K562 (cell line): Measurements from ENCODE around the gene DTNBP1. TPM values are rescaled to one million over a fixed set of nuclear protein-coding genes. Genes with fewer than 3 reads are reported as not detected.
A peak's percentile ranks its signal among the peaks of the same experiment; 100 is the strongest.

ENCODE experiments used
- CAMTA2 ChIP-seq: fragments of 250-450 bp; sonication (Bioruptor Pico); conservative IDR thresholded peaks from 2 replicates; pipeline ENCODE4 v1.5.1; 2022
- FOXJ3 ChIP-seq: sonication (generic); formaldehyde crosslinking; IDR thresholded peaks from 2 replicates; pipeline ENCODE4 v1.4.0; 2020; ENCODE audit warnings: mild to moderate bottlenecking, missing genetic modification reagents
- FOXP1 ChIP-seq: sonication (generic); formaldehyde crosslinking; IDR thresholded peaks from 2 replicates; pipeline ENCODE4 v1.8.0; 2022; ENCODE audit warnings: mild to moderate bottlenecking, missing genetic modification reagents
- HLTF ChIP-seq: fragments of 450-650 bp; IDR thresholded peaks from 2 replicates; pipeline ENCODE4 v1.6.1; 2016
- NCOA2 ChIP-seq, 2 experiments: fragments of 450-650 bp; IDR thresholded peaks; 2 replicates each; pipeline ENCODE4 v1.6.1; 2018; ENCODE audit warnings: mild to moderate bottlenecking in 2 of 2, moderate library complexity in 1 of 2; ENCODE audit not compliant: partially characterized antibody in 2 of 2
- NCOA4 ChIP-seq: fragments of 450-650 bp; IDR thresholded peaks from 2 replicates; pipeline ENCODE4 v1.6.1; 2018; ENCODE audit warnings: mild to moderate bottlenecking; ENCODE audit not compliant: partially characterized antibody
- NR2F6 ChIP-seq: fragments of 450-650 bp; formaldehyde crosslinking; IDR thresholded peaks from 2 replicates; pipeline ENCODE4 v1.4.0; 2020; ENCODE audit warnings: mild to moderate bottlenecking
- POLR2AphosphoS5 ChIP-seq: IDR thresholded peaks from 2 replicates; pipeline ENCODE4 v1.6.1; 2011; ENCODE audit warnings: mild to moderate bottlenecking, low read depth, low read length, moderate library complexity; ENCODE audit not compliant: control insufficient read depth, insufficient read depth
- RBBP5 ChIP-seq: fragments of 200-600 bp; sonication (generic); IDR thresholded peaks from 2 replicates; pipeline ENCODE4 v1.6.1; 2012; ENCODE audit warnings: borderline replicate concordance, mild to moderate bottlenecking, low read length, control low read depth, inconsistent platforms; ENCODE audit not compliant: insufficient read depth, poor library complexity, severe bottlenecking
- RBM22 ChIP-seq: fragments of 200-400 bp; formaldehyde crosslinking; IDR thresholded peaks from 2 replicates; pipeline ENCODE4 v1.6.1; 2018; ENCODE audit warnings: low read length, low read depth; ENCODE audit not compliant: poor library complexity, severe bottlenecking
- RFX1 ChIP-seq: fragments of 450-650 bp; IDR thresholded peaks from 2 replicates; pipeline ENCODE4 v1.6.1; 2016; ENCODE audit warnings: mild to moderate bottlenecking, moderate library complexity
- RFX7 ChIP-seq: fragments of 250-450 bp; sonication (Bioruptor Pico); IDR thresholded peaks from 2 replicates; pipeline ENCODE4 v1.5.1; 2021; ENCODE audit warnings: mild to moderate bottlenecking
- SMAD3 ChIP-seq: fragments of 450-650 bp; formaldehyde crosslinking; conservative IDR thresholded peaks from 2 replicates; pipeline ENCODE4 v1.4.0; 2020; ENCODE audit warnings: mild to moderate bottlenecking
- SMC3 ChIP-seq: conservative IDR thresholded peaks from 2 replicates; pipeline ENCODE4 v1.6.1; 2011; ENCODE audit warnings: low read depth, low read length, improper control_type of control experiment; ENCODE audit not compliant: insufficient read depth
- SRSF9 ChIP-seq: fragments of 200-400 bp; formaldehyde crosslinking; IDR thresholded peaks from 2 replicates; pipeline ENCODE4 v1.6.1; 2017; ENCODE audit warnings: low read depth, low read length, borderline replicate concordance
- STAG1 ChIP-seq: sonication (generic); formaldehyde crosslinking; IDR thresholded peaks from 2 replicates; pipeline ENCODE4 v1.5.0; 2020; ENCODE audit warnings: missing genetic modification reagents, borderline replicate concordance
- YBX1 ChIP-seq: fragments of 450-650 bp; IDR thresholded peaks from 2 replicates; pipeline ENCODE4 v1.7.1; 2016; ENCODE audit warnings: mild to moderate bottlenecking
- ZNF239 ChIP-seq: fragments of 250-450 bp; sonication (Bioruptor Pico); IDR thresholded peaks from 2 replicates; pipeline ENCODE4 v1.4.0; 2020; ENCODE audit warnings: mild to moderate bottlenecking
- ZNF347 ChIP-seq: fragments of 450-650 bp; formaldehyde crosslinking; IDR thresholded peaks from 2 replicates; pipeline ENCODE4 v1.4.0; 2020; ENCODE audit warnings: low read depth, mild to moderate bottlenecking, moderate library complexity
- ZNF384 ChIP-seq: IDR thresholded peaks from 2 replicates; pipeline ENCODE4 v1.6.1; 2012; ENCODE audit warnings: low read depth, low read length, improper control_type of control experiment
- ZNF75A ChIP-seq: fragments of 450-650 bp; formaldehyde crosslinking; IDR thresholded peaks from 2 replicates; pipeline ENCODE4 v1.4.0; 2020; ENCODE audit warnings: mild to moderate bottlenecking
- polyA plus RNA-seq, 8 experiments: library from polyadenylated mRNA; depleted of rRNA in 4 of 8; stranded (reverse) in 5 of 8; unstranded in 3 of 8; fragments of >200 nt; fragmentation: Nextera tagmentation in 2 of 8; fragmentation: Illumina TruSeq in 1 of 8; extraction: Ambion mirVana in 2 of 8; extraction: Trizol in 1 of 8; gene quantifications; 2 replicates each; pipeline versions ENCODE4 v1.2.1 to v1.2.3, GENCODE V29; 2011 to 2014; ENCODE audit warnings: inconsistent platforms in 1 of 8, missing spikeins in 1 of 8
- total RNA-seq, 7 experiments: library from RNA; depleted of rRNA in 6 of 7; stranded (reverse); fragments of >200 nt in 6 of 7; fragmentation: Illumina TruSeq in 2 of 7; extraction: Trizol in 2 of 7; gene quantifications; 2 replicates each; pipeline versions ENCODE4 v1.2.1 to v1.2.3, GENCODE V29; 2011 to 2021; ENCODE audit warnings: low replicate concordance in 1 of 7
- TF ChIP-seq, protein P1 (sequence below), 2 experiments: fragments of 450-650 bp; conservative IDR thresholded peaks; 2 replicates each; pipeline ENCODE4 v1.6.1; 2017; ENCODE audit warnings: mild to moderate bottlenecking in 2 of 2, moderate library complexity in 2 of 2
- TF ChIP-seq, protein P2 (sequence below): fragments of 250-450 bp; sonication (Bioruptor Pico); IDR thresholded peaks from 2 replicates; pipeline ENCODE4 v1.9.0; 2021; ENCODE audit warnings: mild to moderate bottlenecking, inconsistent platforms
- TF ChIP-seq, protein P3 (sequence below): conservative IDR thresholded peaks from 2 replicates; pipeline ENCODE4 v1.6.1; 2011; ENCODE audit warnings: low read depth, mild to moderate bottlenecking, low read length; ENCODE audit not compliant: control insufficient read depth

DTNBP1 gene
- total and polyA plus RNA-seq, 9 of the 15 experiments (the other 6 are each of a cell fraction or from before 2014, with no cell fraction given): 16.7 to 54.5 (median 21.4) TPM

DNA sequence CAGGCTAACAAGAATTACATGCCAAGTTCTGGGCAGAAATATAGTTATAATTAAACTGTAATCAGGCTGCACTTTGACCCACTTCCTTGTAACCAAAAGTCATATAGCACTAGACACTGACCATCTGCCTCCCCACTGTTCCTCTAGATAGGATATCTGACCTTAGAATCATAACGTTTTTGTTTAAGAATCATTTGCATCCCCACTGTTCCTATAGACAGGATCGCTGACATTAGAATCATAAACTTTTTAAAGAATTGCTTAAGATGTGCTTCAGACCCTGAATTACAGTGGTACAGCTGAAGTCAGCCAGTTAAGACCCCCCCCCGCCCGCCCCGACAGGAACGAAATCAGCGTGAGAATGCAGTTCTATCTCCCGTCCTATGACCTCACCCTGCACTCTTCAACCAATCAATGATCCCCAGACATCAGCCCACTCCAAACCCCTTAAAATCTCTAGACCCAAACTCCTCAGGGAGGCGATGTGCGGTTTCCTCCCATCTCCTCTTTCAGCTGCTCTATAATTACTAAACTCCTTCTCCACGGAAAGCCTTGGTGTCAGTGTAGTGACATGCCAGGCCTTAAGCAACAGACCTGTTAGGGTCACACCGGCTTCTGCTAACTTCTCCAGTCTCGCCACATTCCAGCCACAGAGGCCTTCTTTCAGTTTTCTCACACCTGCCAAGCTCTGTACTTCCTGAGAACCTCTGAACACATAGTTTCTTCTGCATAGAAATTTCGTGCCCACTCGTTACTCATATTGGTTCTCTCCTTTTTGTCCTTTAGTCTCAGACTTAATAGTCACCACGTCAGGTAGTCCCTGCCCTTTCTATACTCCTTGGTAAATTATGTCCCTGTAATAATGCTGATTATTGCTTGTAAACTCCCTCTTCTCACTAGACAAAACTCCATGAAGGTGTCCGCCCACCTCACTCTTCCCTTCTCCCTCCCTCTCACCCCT lies 93.5 kb downstream of the DTNBP1 start (continued):
- TF ChIP-seq, protein P1, sequence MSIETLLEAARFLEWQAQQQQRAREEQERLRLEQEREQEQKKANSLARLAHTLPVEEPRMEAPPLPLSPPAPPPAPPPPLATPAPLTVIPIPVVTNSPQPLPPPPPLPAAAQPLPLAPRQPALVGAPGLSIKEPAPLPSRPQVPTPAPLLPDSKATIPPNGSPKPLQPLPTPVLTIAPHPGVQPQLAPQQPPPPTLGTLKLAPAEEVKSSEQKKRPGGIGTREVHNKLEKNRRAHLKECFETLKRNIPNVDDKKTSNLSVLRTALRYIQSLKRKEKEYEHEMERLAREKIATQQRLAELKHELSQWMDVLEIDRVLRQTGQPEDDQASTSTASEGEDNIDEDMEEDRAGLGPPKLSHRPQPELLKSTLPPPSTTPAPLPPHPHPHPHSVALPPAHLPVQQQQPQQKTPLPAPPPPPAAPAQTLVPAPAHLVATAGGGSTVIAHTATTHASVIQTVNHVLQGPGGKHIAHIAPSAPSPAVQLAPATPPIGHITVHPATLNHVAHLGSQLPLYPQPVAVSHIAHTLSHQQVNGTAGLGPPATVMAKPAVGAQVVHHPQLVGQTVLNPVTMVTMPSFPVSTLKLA (conservative IDR thresholded peaks at IDR 0.05): peak in 1 of 2 experiments; percentile 18; a peak in 1 of 4 replicates
- no peak for TF ChIP-seq RBM22
- TF ChIP-seq NCOA2 (IDR thresholded peaks at IDR 0.05; ENCODE audit: partially characterized antibody in 2 of 2): no peak
- TF ChIP-seq NCOA4: no peak
- no peak for TF ChIP-seq STAG1
- no peak for TF ChIP-seq ZNF347 (CRISPR knock-in tag)
- 0 out of 2 replicates have a peak, but pooled peaks have one; percentile 7 for TF ChIP-seq HLTF
- no peak for TF ChIP-seq ZNF75A (CRISPR knock-in tag)
- TF ChIP-seq FOXJ3: no peak
- no peak for TF ChIP-seq CAMTA2 (CRISPR knock-in tag)
- TF ChIP-seq, protein P2, sequence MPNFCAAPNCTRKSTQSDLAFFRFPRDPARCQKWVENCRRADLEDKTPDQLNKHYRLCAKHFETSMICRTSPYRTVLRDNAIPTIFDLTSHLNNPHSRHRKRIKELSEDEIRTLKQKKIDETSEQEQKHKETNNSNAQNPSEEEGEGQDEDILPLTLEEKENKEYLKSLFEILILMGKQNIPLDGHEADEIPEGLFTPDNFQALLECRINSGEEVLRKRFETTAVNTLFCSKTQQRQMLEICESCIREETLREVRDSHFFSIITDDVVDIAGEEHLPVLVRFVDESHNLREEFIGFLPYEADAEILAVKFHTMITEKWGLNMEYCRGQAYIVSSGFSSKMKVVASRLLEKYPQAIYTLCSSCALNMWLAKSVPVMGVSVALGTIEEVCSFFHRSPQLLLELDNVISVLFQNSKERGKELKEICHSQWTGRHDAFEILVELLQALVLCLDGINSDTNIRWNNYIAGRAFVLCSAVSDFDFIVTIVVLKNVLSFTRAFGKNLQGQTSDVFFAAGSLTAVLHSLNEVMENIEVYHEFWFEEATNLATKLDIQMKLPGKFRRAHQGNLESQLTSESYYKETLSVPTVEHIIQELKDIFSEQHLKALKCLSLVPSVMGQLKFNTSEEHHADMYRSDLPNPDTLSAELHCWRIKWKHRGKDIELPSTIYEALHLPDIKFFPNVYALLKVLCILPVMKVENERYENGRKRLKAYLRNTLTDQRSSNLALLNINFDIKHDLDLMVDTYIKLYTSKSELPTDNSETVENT (CRISPR knock-in tag): no peak
- peak; percentile 53 for TF ChIP-seq RBBP5
- no peak for TF ChIP-seq POLR2AphosphoS5
- TF ChIP-seq YBX1: no peak
- TF ChIP-seq SMAD3 (CRISPR knock-in tag): no peak; the same call in 1 of the 2 replicates
- no peak for TF ChIP-seq ZNF384
- no peak for TF ChIP-seq RFX1
- no peak for TF ChIP-seq FOXP1
- no peak for TF ChIP-seq SRSF9
- TF ChIP-seq SMC3: no peak
- TF ChIP-seq, protein P3, sequence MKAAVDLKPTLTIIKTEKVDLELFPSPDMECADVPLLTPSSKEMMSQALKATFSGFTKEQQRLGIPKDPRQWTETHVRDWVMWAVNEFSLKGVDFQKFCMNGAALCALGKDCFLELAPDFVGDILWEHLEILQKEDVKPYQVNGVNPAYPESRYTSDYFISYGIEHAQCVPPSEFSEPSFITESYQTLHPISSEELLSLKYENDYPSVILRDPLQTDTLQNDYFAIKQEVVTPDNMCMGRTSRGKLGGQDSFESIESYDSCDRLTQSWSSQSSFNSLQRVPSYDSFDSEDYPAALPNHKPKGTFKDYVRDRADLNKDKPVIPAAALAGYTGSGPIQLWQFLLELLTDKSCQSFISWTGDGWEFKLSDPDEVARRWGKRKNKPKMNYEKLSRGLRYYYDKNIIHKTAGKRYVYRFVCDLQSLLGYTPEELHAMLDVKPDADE: no peak
- no peak for TF ChIP-seq NR2F6 (CRISPR knock-in tag)
- no peak for TF ChIP-seq RFX7 (CRISPR knock-in tag)
- TF ChIP-seq ZNF239 (CRISPR knock-in tag): no peak
